ENCODE data around the gene EPHA7.

GRCh38 chr6:93218096-93218495 lies 201.3 kb downstream of the EPHA7 start:
- TF ChIP-seq, protein P1, sequence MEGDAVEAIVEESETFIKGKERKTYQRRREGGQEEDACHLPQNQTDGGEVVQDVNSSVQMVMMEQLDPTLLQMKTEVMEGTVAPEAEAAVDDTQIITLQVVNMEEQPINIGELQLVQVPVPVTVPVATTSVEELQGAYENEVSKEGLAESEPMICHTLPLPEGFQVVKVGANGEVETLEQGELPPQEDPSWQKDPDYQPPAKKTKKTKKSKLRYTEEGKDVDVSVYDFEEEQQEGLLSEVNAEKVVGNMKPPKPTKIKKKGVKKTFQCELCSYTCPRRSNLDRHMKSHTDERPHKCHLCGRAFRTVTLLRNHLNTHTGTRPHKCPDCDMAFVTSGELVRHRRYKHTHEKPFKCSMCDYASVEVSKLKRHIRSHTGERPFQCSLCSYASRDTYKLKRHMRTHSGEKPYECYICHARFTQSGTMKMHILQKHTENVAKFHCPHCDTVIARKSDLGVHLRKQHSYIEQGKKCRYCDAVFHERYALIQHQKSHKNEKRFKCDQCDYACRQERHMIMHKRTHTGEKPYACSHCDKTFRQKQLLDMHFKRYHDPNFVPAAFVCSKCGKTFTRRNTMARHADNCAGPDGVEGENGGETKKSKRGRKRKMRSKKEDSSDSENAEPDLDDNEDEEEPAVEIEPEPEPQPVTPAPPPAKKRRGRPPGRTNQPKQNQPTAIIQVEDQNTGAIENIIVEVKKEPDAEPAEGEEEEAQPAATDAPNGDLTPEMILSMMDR (IDR thresholded peaks at IDR 0.05; ENCODE audit: low read depth, low read length, poor library complexity, severe bottlenecking) = no peak
- no peak for TF ChIP-seq EZH2phosphoT487 (IDR thresholded peaks at IDR 0.05; ENCODE audit: borderline replicate concordance, low read length)

All from DOHH2 (cell line).